ENCODE data around the gene SKP1.

DNA sequence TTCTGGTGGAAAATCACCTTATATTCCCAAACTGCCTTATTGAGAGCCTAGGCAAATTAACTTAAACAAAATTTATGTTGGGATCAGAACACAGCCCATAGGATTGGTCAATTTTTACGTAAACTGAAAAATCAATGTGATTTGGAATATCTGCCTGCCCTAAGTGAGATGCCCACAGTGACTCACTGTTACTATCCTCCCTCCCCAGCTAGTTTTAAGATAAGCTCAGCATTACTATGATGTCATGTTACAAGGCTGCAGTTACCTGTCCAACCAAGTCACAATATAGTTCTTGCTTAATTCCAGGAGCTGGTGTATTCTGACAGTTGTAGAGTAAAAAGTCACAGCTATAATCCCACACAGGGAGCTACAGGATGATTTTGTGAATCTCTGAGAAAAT is 23.1 kb downstream of the SKP1 start:
- TF ChIP-seq POLR2A (IDR thresholded peaks at IDR 0.05; ENCODE audit: low read depth, low read length) (no peak), TAF1 (IDR thresholded peaks at IDR 0.05; ENCODE audit: borderline replicate concordance, low read depth, low read length) (no peak), POLR2AphosphoS5 (IDR thresholded peaks at IDR 0.05; ENCODE audit: low read depth, low read length) (no peak)
